Ectodermal cell (in vitro differentiated cells): ENCODE data around the gene SLC8B1.

Experiments
- H3K27ac ChIP-seq: 2 replicates; pipeline ENCODE4 v1.7.0; 2013; ENCODE audit warnings: mild to moderate bottlenecking, low read depth, low read length; ENCODE audit not compliant: insufficient read depth, poor library complexity, severe bottlenecking
- H3K27me3 ChIP-seq: 2 replicates; pipeline ENCODE4 v1.7.0; 2013; ENCODE audit warnings: mild to moderate bottlenecking, low read length; ENCODE audit not compliant: insufficient read depth, control insufficient read depth, poor library complexity, severe bottlenecking
- H3K36me3 ChIP-seq: one replicate; pipeline ENCODE4 v1.7.0; 2013; ENCODE audit warnings: low read length; ENCODE audit not compliant: control insufficient read depth, insufficient read depth
- H3K4me1 ChIP-seq: one replicate; pipeline ENCODE4 v1.7.0; 2013; ENCODE audit warnings: low read length; ENCODE audit not compliant: control insufficient read depth, insufficient read depth
- H3K4me3 ChIP-seq: 2 replicates; pipeline ENCODE4 v1.7.0; 2013; ENCODE audit warnings: low read depth, low read length, control low read depth; ENCODE audit not compliant: insufficient read depth
- H3K9me3 ChIP-seq: 2 replicates; pipeline ENCODE4 v1.7.0; 2013; ENCODE audit warnings: mild to moderate bottlenecking, low read length, moderate library complexity; ENCODE audit not compliant: control insufficient read depth
- WGBS, 2 experiments: methylation state at CpG; one replicate each; pipeline ENCODE4 v1.1.7; 2013; ENCODE audit warnings: missing lambda C conversion rate in 2 of 2; 5-methylcytosine and 5-hydroxymethylcytosine counted together

The SLC8B1 gene

DNA sequence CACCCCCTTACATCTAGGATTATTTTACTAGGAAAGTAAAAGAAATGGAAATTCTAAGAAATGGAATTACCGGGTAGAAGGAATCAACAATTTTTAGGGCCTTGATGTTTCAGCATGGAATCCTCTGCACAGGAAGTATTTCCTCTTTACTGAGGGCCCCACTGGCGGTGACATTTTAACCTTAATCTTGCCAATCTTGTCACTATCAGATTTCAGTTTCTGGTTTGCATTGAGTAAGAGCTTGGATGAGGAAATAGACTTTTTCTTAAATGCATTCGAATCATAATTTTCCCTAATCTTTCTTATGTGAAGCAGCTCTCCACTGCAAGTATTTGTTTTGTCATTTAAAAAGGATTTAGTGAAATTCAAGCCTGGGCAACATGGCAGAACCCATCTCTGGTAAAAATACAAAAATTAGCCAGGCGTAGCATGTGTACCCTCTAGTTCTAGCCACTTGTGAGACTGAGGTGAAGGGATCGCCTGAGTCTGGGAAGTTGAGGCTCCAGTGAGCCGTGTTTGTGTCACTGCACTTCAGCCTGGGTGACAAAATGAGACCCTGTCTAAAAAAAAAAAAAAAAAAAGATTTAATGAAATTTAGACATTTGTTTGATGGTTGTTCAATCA, 73.0 kb downstream of the SLC8B1 start:
- H3K4me3 ChIP-seq = no peak overlapping the region
- no peaks in the 10 kb centered on the region for H3K9me3 ChIP-seq
- no peaks in the 10 kb centered on the region for H3K27me3 ChIP-seq
- 88 to 94% methylated on average over 6 of the region's 6 CpGs for WGBS, 2 experiments
- no peak overlapping the region for H3K27ac ChIP-seq
- peaks cover 6% of the 10 kb centered on the region for H3K4me1 ChIP-seq
- H3K36me3 ChIP-seq = no peaks in the 10 kb centered on the region

- Histone ChIP-seq H3K4me1 (peaks cover 6% of the 10 kb centered on the region), H3K4me3 (no peak overlapping the region), H3K36me3 (no peaks in the 10 kb centered on the region), H3K9me3 (no peaks in the 10 kb centered on the region), H3K27ac (no peak overlapping the region), H3K27me3 (no peaks in the 10 kb centered on the region)
- 87 to 94% methylated on average over 12 of the region's 12 CpGs for WGBS, 2 experiments
Observed at GRCh38 chr12:113260636-113261300, 74.1 kb downstream of the SLC8B1 start.

DNA sequence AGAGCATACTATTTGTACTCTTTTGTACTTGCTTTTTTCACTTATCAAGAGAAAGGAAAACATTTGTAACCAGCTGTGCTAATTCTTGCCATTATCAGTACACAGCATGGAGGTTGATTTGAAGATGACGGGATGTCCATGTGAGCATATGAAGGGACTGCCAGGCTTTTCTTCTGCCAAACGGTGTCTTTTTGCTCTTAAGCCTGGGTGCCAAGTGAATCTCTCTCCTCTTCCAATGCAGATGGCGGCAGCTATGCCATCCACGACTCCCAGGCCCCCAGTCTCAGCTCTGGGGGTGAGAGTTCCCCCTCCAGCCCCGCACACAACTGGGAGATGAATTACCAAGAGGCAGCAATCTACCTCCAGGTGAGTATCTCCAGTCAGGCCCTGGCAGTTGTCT, 74.8 kb downstream of the SLC8B1 start:
- WGBS, 2 experiments = 87 to 91% methylated on average over 5 of the region's 5 CpGs
- Histone ChIP-seq H3K4me1 (peaks cover 6% of the 10 kb centered on the region), H3K4me3 (no peak overlapping the region), H3K27ac (no peak overlapping the region), H3K9me3 (no peaks in the 10 kb centered on the region), H3K36me3 (no peaks in the 10 kb centered on the region), H3K27me3 (no peaks in the 10 kb centered on the region)

DNA sequence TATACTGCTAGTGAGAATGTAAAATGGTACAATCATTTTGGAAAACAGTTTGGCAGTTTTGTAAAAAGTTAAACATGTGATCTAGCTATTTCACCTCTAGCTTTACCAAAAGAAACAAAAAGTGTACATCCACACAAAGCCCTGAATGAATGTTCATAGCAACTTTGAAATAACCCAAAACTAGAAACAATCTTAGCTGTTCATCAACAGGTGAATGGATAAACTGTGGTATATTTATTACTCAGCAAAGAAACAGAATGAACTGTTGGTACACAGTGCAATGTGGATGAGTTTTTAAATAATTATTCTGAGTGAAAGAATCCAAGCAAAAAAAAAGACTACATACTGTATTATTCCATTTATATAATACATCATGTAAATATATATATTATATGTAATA, 77.3 kb downstream of the SLC8B1 start:
- Histone ChIP-seq H3K9me3 (no peaks in the 10 kb centered on the region), H3K27ac (no peak overlapping the region), H3K4me3 (no peak overlapping the region), H3K27me3 (no peaks in the 10 kb centered on the region), H3K4me1 (peaks cover 6% of the 10 kb centered on the region), H3K36me3 (no peaks in the 10 kb centered on the region)

GRCh38 chr12:113254298-113254697, 80.6 kb downstream of the SLC8B1 start:
- H3K9me3 ChIP-seq = no peaks in the 10 kb centered on the region
- no peaks in the 10 kb centered on the region for H3K36me3 ChIP-seq
- no peak overlapping the region for H3K4me3 ChIP-seq
- no peak overlapping the region for H3K27ac ChIP-seq
- no peaks in the 10 kb centered on the region for H3K27me3 ChIP-seq
- 95 to 98% methylated on average over 2 to 3 of the region's 4 CpGs for WGBS, 2 experiments
- H3K4me1 ChIP-seq = peaks cover under 1% of the 10 kb centered on the region

DNA sequence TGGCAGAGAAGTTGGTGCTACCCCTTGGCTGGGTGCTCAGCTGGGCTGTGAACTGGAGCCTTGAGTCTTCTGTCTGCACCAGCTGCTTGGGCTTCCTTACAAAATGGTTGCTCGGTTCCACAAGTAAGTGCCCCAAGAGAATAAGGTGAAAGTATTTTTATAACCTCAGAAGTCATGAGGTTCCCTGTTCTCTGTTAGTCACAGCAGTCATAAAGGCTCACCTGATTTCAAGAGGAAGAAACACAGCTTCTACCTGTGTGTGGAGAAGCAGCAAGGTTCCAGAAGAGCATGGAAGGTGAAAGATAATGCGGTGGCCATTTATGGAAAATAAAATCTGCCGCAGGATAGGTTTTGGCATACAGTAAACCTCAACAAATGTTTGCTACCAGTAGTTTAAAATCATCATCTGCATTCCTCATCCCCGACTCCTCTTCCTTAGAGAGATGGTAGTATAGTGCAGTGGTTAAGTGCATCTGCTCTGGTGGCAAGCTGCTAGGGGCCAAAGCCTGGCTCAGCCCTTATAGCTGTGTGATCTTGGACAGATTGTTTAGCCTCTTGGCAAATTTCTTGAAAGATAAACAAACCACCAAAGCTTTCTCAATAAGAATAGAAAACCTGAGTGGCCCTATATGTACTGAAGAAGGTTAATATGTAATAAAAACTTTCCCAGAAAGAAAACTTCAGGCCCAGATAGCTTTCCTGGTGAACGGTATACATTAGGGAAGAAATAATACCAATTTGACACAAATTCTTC, 81.2 kb downstream of the SLC8B1 start:
- H3K27me3 ChIP-seq = no peaks in the 10 kb centered on the region
- 95 to 96% methylated on average over 4 to 5 of the region's 5 CpGs for WGBS, 2 experiments
- no peak overlapping the region for H3K27ac ChIP-seq
- no peaks in the 10 kb centered on the region for H3K36me3 ChIP-seq
- no peaks in the 10 kb centered on the region for H3K4me1 ChIP-seq
- no peak overlapping the region for H3K4me3 ChIP-seq
- no peaks in the 10 kb centered on the region for H3K9me3 ChIP-seq

DNA sequence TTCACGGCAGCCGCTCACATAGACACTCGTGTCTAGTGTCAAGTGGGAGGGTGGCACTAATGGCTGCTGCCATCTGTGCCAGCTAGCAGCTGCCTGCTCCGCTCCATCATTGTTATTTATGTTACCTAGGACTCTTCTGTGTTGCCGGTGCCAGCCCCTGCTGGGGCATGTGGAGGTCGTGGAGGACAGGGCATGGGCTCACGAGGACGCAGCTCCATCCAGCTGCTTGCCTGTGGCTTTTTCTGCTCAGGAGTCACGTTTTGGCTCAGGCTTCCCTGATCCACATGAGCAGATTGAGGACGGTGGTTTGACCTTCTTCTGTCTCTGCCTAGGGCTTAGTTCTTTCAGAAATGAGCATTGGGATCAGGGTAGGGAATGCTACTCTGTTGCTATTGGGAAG, 82.4 kb downstream of the SLC8B1 start:
- Histone ChIP-seq H3K36me3 (no peaks in the 10 kb centered on the region), H3K27me3 (no peaks in the 10 kb centered on the region), H3K27ac (no peak overlapping the region), H3K9me3 (no peaks in the 10 kb centered on the region), H3K4me3 (no peak overlapping the region), H3K4me1 (no peaks in the 10 kb centered on the region)
- 93 to 96% methylated on average over 10 of the region's 10 CpGs for WGBS, 2 experiments

DNA sequence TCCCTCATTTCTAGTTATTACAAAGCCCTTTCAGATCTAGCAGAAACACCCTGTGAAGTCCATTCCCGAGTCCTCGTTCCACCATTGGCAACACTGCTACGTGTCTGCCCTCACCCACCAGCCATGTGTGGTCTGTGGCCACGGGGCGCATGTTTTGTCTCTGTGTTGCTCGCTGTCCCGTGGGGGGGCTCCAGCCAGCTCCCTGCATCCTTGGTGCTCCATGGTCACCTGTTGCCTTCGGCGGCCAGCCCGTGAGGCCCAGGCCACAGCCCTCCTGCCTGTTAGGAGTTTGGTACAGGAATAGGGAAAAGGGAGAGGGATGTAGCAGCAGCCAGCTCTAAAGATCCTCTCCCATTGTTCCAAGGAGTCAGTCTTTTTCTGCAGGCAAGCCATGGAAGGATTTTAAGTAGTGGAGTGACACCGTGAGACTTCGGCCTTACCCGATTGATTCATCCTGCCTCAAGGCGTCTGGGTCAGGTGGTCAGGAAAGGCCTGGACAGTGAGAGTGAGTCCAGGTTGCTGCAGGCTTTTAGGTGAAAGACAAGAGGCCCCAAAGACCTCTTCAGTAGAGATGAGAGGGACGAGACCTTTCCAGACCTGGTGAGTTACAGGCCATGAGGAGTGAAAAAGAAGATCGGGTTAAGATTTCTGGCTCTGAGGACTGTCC, 83.4 kb downstream of the SLC8B1 start:
- H3K4me3 ChIP-seq = no peak overlapping the region
- peaks cover 2% of the 10 kb centered on the region for H3K4me1 ChIP-seq
- H3K27me3 ChIP-seq = no peaks in the 10 kb centered on the region
- H3K36me3 ChIP-seq = no peaks in the 10 kb centered on the region
- no peak overlapping the region for H3K27ac ChIP-seq
- no peaks in the 10 kb centered on the region for H3K9me3 ChIP-seq
- 95 to 96% methylated on average over 16 of the region's 16 CpGs for WGBS, 2 experiments

- Histone ChIP-seq H3K4me1 (peaks cover 13% of the 10 kb centered on the region), H3K36me3 (no peaks in the 10 kb centered on the region), H3K27ac (no peak overlapping the region), H3K27me3 (no peaks in the 10 kb centered on the region), H3K9me3 (no peaks in the 10 kb centered on the region), H3K4me3 (no peak overlapping the region)
- 95 to 96% methylated on average over 6 of the region's 6 CpGs for WGBS, 2 experiments
Observed at GRCh38 chr12:113250045-113250444, 84.9 kb downstream of the SLC8B1 start.

DNA sequence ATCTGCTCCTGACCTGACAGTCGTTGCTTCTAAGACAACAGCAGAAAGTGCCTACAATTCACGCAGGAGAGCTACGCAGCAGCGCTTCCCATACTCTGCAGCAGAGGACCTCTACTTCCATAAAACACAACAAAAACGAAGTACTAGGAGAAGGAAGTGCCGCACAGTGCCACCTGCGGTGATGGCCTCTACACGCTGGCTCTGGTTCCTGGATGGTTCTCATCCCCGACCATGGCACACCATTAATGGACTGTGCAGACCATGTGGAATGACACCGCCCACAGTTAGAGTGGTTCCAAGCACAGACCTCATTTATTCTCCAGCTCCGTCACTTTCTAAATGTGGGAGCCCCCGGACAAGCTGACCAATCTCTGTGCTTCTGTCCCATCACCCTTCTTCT, 85.4 kb downstream of the SLC8B1 start:
- Histone ChIP-seq H3K4me3 (no peak overlapping the region), H3K4me1 (peaks cover 13% of the 10 kb centered on the region), H3K27ac (no peak overlapping the region), H3K9me3 (no peaks in the 10 kb centered on the region), H3K36me3 (no peaks in the 10 kb centered on the region), H3K27me3 (no peaks in the 10 kb centered on the region)
- 93% methylated on average over 12 of the region's 12 CpGs for WGBS, 2 experiments
